Kidney glomerular epithelial cell (primary cell): ENCODE data around the gene YWHAB.

Experiments
- DNase-seq: peaks from one replicate; lab custom pipeline; 2025; lab: John Stamatoyannopoulos, UW

The YWHAB gene

GRCh38 chr20:44954211-44954610, 68.7 kb downstream of the YWHAB start:
- DNase-seq = no peak

- DNase-seq = no peak
Observed at GRCh38 chr20:44955270-44955669, 69.8 kb downstream of the YWHAB start.

GRCh38 chr20:44956410-44956809, 70.9 kb downstream of the YWHAB start:
- DNase-seq = no peak
